DOHH2 (cell line): ENCODE measurements around the gene CARD10.
A peak's percentile ranks its signal among the peaks of the same experiment; 100 is the strongest.

ENCODE experiments used
- CTCF ChIP-seq: fragments of 200-600 bp; sonication (generic); IDR thresholded peaks from one replicate; pipeline ENCODE4 v1.5.1; 2014; ENCODE audit warnings: antibody characterized with exemption, mild to moderate bottlenecking, low read depth, low read length; ENCODE audit not compliant: poor library complexity, severe bottlenecking
- EZH2phosphoT487 ChIP-seq: fragments of 200-600 bp; sonication (generic); IDR thresholded peaks from 2 replicates; pipeline ENCODE4 v1.6.1; 2017; ENCODE audit warnings: borderline replicate concordance, mild to moderate bottlenecking, antibody characterized with exemption, low read length, moderate library complexity, mixed read lengths

GRCh38 chr22:37561212-37562048, 42.2 kb upstream of the CARD10 start:
- peak; percentile 75 for TF ChIP-seq CTCF
- no peak for TF ChIP-seq EZH2phosphoT487
